Stimulated activated CD4-positive, alpha-beta T cell treated with anti-CD3 and anti-CD28 coated beads, Interleukin-12 subunit alpha, Interleukin-12 subunit beta, amount 100 ng/mL, for 24 hours (primary cell): Measurements from ENCODE around the gene SLC30A2.

Source experiments
- DNase-seq, 2 experiments: peaks; one replicate each; pipeline ENCODE4 v3.0.0-alpha.2; 2020; ENCODE audit warnings: low read depth in 2 of 2

SLC30A2 gene

DNA sequence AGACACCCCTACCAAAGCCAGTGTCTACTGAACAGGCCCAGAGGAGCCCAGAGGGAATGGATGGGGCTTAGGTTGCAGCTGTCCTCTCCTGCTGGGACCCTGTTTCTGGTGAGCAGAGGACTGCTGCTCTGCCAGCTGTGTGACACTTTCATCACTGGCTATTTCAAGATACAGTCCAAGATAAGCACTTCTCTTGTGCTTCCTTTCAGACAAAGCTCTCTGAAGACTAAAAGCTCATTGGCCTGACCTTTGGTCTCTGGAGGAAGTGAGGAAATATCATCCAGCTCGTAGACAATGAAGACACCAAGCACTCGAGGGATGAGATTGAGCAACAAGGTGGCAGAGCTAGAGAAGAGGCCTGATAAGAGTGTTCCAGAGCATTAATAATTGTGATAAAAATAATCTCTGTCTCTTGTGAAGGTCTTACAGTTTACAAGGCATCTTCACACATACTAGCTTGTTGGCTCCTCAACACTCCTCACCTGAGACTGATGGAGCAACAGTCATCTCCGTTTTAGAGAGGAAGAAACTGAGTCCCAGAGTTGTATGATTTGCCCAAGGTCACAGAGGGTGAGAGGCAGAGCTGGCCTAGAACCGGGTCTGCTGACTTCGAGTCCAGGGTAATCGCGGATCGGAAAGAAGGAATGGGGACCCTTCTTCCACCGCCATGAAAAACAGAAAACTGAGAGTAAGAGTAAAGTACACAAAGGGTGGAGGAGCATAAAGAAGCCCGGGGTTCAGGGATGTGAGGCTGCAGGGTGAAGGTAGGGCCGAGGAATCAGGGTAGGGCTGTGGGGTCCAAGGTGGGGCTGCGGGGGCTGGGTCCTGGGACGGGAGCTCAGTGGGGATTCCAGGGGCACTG, 48.7 kb downstream of the SLC30A2 start:
- no peak for DNase-seq

DNA sequence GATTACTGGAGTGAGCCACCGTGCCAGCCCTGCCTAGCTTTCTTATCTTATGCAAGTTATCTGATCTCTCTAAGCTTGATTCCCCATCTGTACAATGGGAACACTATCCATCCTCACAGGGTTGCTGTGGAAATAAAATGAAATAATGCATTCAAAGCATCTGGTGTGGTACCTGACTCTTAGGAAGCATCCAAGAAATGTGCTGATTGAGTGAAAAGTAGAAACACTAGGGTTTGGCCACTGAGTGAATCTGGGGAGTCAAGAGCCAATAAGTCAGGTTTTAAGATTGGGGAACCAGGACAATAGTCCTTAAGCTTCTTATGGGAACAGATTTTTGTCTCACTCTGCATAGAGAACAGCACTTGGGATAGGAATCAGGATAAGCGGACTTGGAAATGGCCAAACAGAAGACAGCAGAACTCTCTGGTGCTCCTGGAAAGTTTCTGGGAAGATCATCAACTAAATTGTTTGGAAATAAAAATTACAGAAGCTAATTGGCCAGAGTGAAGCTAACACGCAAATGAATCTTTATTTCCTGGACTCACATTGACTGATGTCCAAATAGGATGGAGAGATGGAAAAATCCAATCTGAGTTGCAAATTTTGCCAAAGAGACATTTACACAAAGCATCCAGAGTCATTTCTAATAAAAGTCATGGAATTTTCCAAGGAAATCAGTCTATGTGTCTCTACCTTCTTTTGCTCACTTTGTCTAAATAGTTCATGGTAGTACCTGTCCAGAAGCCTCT, 51.3 kb downstream of the SLC30A2 start:
- DNase-seq: no peak

DNA sequence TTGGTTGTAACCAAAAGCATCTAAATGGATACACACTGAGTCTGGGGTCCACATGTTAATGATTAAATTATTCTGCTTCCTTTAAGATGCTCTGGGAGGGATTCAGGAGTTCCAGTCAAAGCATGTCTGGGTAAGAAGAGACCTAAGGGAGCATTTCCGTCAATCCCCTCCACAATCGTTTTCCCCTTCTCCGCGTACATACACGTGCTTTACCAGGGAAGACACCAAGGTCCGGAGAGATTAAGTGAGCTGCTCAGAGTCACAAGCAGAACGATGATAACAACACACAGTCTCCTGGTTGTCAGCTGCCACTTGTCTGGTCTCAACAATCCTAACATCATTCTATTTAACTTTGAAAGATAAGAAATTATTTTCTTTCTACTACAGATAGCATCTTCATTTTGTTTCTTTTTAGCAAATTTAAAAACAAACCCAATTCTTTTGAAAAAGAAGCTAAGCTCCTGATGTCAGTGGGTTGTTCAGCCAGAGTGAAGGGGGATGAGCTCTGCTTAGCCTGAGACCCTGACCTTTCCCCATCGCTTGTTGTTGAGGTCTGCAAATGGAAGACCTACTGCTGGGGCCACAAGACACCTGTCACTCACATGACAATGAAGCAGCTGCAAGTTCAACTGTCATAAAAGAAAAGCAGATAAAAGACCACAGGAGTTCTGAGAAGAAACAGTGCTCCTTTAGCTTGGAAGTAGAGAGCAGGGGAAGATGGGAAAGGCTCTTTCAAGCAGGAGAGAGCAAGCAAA, 52.5 kb downstream of the SLC30A2 start:
- DNase-seq: no peak

DNA sequence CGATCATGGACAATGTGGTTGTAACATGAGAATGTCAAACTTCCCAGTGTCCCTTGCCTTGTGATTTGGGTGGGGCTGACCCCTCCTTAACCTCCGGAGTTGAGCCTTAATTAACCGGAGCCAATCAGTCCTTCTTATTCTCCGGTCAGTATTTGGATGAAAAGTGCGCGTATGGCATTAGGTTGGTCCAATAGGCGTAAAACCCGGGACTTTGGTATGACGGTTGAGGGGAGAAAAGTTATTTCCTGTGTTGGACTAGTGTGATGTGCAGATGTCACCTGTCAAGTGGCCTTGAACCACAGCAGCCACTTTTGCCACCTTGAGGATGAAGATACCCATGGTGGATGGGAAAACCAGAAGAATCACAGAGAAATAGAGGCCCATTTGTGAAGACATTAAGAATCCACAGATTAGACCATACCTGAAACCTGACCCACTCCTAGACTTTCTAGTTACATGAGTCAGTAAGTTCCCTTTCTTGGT, 53.2 kb downstream of the SLC30A2 start:
- no peak for DNase-seq

DNA sequence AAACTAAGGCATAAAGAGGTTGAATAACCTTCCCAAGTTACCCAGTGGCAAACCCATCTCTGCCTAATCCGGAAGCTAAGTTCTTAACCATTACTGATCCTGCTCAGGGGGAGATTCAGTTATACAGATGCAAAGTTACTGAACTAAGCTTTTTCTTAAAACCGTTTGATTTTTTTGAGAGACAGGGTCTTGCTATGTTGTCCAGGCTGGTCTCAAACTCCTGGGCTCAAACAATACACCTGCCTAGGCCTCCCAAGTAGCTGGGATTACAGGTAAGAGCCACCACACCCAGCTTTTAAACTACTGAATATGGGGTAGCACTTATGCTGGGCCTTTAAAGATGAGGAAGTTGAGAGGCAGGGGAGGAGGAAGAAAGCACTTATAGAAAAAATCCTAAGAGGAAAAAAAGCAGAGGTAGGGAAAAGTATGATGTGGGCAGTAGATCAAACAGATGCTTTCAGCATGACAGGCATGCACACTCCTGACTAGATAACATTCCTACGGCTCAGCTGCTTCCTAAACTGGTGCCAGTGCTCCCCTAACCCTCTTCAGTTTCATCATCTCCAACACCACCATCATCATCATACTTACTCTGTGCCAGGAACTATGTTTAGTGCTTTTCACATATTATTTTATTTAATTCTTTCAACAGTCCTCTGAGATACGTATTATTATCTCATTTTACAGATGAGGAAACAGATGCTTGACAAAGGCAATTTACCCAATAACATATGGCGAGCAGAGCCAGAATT, 53.8 kb downstream of the SLC30A2 start:
- no peak for DNase-seq

DNA sequence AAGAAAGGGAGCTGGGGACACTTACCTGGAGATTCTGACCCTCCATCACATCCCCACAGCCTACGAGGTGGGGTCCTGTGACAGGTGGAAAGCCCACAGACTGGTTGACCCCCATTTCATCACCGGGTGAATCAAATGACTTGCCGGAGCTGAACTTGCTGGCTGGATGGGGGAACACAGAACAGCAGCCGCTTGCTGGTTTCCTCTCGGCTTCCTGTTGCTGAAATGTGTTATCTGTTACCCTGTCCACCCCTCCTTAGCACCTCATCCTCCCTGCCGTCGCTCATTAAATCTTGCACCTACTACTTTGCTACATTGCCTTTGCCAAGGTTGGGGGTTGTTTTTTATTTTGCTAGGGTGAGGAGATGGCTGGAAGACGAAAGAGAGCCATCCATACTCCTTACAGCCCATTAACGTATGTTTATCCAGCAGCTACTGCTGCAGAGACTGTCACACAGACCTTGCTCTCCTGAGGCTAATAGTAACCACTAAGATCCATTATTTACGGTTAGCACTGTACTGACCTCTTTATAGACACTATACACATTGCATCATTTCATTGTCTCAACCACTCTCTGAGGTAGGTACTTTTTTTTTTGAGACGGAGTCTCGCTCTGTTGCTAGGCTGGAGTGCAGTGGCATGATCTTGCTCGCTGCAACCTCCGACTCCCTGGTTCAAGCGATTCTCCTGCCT, 55.1 kb downstream of the SLC30A2 start:
- DNase-seq: peak in 1 of 2 experiments; percentile 21

DNA sequence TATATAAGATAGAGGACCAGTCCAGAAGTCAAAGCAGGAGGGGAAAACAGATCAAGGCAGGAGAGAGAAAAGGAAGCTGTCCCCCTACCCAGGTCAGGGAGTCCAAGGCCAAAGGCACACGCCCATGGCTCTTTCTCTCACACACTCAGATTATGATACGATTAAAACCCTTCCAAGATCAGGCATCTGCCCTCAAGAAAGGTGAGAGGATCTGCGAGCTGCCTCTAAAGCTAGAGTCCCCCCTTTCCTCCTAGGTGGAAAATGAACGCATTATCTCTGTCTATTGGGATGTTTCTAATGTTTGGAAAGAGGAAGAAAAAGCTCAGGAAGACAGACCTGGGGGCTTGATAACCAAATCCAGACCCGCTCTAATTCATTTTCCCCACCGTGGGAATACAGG, 55.7 kb downstream of the SLC30A2 start:
- no peak for DNase-seq

DNA sequence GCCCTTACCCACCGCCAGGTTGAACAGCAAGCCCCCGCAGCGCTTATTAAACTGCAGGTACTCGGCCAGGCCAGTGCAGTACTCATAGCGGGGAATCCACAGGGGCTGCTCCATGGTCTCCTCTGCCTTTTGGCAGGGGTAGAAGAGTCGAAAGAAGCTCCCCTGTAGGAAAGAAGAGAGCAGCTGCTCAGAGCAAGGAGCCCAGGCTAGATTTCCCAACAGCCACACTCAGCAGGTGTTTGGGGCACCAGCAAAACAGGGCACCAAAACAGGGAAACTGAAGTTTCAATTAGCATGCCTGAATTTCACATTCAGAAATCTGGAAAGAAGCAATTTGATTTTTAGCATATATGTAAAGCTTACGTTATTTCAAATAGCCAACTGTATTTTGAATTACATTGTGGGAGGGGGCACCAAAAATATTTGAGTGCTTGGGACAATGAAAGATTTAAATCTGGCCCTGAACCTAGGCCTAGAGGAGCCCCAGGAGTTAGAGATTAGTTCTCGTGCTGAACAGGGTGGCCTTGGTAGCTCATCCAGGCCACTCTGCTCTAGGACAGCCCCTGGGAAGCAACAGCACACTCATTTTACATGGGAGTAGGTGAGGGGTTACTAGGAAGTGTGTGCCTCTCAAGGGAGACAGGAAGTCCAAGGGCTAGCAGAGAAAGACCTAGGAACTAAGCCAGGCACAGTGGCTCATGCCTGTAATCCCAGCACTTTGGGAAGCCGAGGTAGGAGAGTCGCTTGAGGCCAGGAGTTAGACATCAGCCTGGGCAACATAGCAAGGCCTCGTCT, 56.3 kb downstream of the SLC30A2 start:
- DNase-seq: no peak

DNA sequence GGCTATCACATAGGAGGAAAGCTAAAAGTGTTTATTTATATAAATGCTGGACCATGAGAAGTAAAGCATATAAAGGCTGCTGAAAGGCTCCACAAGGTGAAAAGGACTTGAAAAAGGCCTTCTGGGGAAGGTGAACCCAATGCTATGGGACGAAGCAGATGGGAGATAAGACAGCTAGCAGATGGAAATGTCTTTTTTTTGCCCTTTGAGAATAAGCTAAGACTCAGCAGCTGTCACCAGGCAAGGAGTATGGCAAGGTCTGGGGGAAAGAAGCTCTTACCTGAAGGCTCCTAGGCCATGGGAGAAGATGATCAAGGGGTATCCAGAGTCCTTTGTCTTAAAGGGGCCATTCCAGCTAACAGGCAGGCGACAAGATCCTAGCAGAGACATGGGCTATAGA, 58.0 kb downstream of the SLC30A2 start:
- DNase-seq: no peak
